Panc1 (cell line): ENCODE data around the gene LRIT3. TPM values are rescaled to one million over a fixed set of nuclear protein-coding genes. Genes with fewer than 3 reads are reported as not detected.

Experiments used
- ATAC-seq: fragments of 200-7000 bp; cut with Tn5 transposase; 2 replicates; pipeline ENCODE4 v1.9.1; 2020; ENCODE audit warnings: mild to moderate bottlenecking, moderate library complexity
- BruUV-seq: library from RNA; stranded (reverse); fragments of 400-500 nt; replicated peaks from 2 replicates; lab custom pipeline; 2021; lab: Mats Ljungman, UMichigan
- CTCF ChIA-PET: fragments of 300-600 bp; sonication (Branson Sonifier 250); formaldehyde crosslinking; loops from one replicate; lab custom pipeline; 2022; ENCODE audit warnings: antibody characterized with exemption; lab: Charles Lee
- POLR2A ChIA-PET: fragments of 300-600 bp; sonication (Branson Sonifier 250); formaldehyde crosslinking; loops from one replicate; lab custom pipeline; 2022; ENCODE audit warnings: antibody characterized with exemption; lab: Charles Lee
- DNase-seq: peaks from one replicate; pipeline ENCODE4 v3.0.0-alpha.2; 2010; ENCODE audit warnings: low read depth, low spot score
- H3K27ac ChIP-seq: 2 replicates; pipeline ENCODE4 v1.5.1; 2011; ENCODE audit warnings: mild to moderate bottlenecking, low read length, inconsistent platforms
- H3K27me3 ChIP-seq: fragments of 200-500 bp; sonication (Bioruptor generic); 2 replicates; pipeline ENCODE4 v1.6.0; 2014; ENCODE audit warnings: low read length, inconsistent platforms; ENCODE audit not compliant: control insufficient read depth, insufficient read depth
- H3K36me3 ChIP-seq: fragments of 200-500 bp; sonication (Bioruptor generic); 2 replicates; pipeline ENCODE4 v1.5.1; 2014; ENCODE audit warnings: inconsistent platforms, mild to moderate bottlenecking, low read length, moderate library complexity; ENCODE audit not compliant: control insufficient read depth, insufficient read depth
- H3K4me1 ChIP-seq: 2 replicates; pipeline ENCODE4 v1.5.1; 2011; ENCODE audit warnings: inconsistent platforms, mild to moderate bottlenecking, low read length, moderate library complexity; ENCODE audit not compliant: control insufficient read depth, insufficient read depth
- H3K4me3 ChIP-seq, 2 experiments: 2 replicates each; pipeline ENCODE4 v1.5.1; 2011 to 2012; ENCODE audit warnings: low read depth in 2 of 2, low read length in 2 of 2, mild to moderate bottlenecking in 2 of 2, inconsistent platforms in 1 of 2, moderate library complexity in 1 of 2
- H3K9me3 ChIP-seq: fragments of 200-500 bp; sonication (Bioruptor generic); 2 replicates; pipeline ENCODE4 v1.5.1; 2014; ENCODE audit warnings: low read depth, mild to moderate bottlenecking, inconsistent platforms, low read length, moderate library complexity; ENCODE audit not compliant: control insufficient read depth, insufficient read depth
- POLR2AphosphoS5 ChIP-seq: IDR thresholded peaks from 2 replicates; pipeline ENCODE4 v1.6.1; 2012; ENCODE audit warnings: mild to moderate bottlenecking, low read depth, low read length, moderate library complexity
- SIN3A ChIP-seq: IDR thresholded peaks from 2 replicates; pipeline ENCODE4 v1.6.1; 2012; ENCODE audit warnings: low read depth, mild to moderate bottlenecking, low read length, moderate library complexity, borderline replicate concordance; ENCODE audit not compliant: insufficient read depth
- TCF7L2 ChIP-seq: IDR thresholded peaks from 2 replicates; pipeline ENCODE4 v1.6.1; 2011; ENCODE audit warnings: mild to moderate bottlenecking, low read depth, low read length, inconsistent platforms
- in situ Hi-C: cut with HindIII; loops from 2 replicates; pipeline ENCODE4 v1.10.0; 2016; ENCODE audit warnings: low sequenced_read_pairs, low pct_unique_long_range_greater_than_20kb
- intact Hi-C: fragments of 100-400 bp; cut with micrococcal nuclease; formaldehyde crosslinking; loops from one replicate; pipeline ENCODE4 v1.10.0; 2022; ENCODE audit not compliant: unreplicated experiment
- total RNA-seq: library from RNA; stranded (reverse); gene quantifications from one replicate; pipeline ENCODE4 v1.2.1, GENCODE V29; 2021; ENCODE audit not compliant: unreplicated experiment
- TF ChIP-seq, protein P1 (sequence below): fragments of 450-650 bp; IDR thresholded peaks from 2 replicates; pipeline ENCODE4 v1.5.1; 2017; ENCODE audit warnings: mild to moderate bottlenecking
- TF ChIP-seq, protein P2 (sequence below), 2 experiments: IDR thresholded peaks; 2 replicates each; pipeline ENCODE4 v1.6.1; 2011 to 2012; ENCODE audit warnings: low read depth in 2 of 2, control low read depth in 1 of 2, low read length in 1 of 2, mild to moderate bottlenecking in 1 of 2, moderate library complexity in 1 of 2; ENCODE audit not compliant: insufficient read depth in 1 of 2

The LRIT3 gene
- total RNA-seq, 1 experiment from 2014 or later, result 0.05 TPM

DNA sequence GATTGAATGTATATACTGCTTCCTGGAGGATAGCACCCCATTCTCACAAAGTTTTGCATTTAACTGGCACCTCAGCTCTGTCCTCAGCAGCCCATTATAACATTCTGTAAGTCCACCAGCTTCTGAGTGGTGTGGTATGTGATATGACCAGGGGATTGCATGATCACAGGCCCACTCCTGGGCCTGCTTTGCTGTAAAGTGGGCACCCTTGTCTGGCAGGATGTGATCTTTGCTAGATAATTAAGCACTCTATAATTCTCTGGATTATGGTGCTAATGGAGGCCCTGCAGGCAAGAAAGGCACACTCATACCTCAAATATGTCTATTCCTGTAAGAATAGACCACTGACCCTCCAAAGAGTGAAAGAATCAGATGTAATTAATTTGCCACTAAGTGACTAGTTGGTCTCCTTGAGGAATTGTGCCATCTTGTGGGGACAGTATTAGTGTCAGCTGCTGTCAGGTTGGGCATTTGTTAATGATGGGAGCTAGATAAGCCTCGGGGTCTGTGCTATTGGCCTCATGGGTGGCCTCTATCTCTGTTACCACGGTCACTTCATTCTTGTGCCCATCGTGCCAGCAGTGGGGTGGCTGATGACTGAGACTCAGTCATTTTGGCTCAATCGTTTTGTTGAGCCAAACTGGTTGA is 43.9 kb upstream of the LRIT3 start:
- Histone ChIP-seq H3K36me3 (no peaks in the 10 kb centered on the region), H3K27me3 (no peaks in the 10 kb centered on the region), H3K27ac (no peak overlapping the region), H3K9me3 (no peaks in the 10 kb centered on the region), H3K4me3 (no peak overlapping the region), H3K4me1 (no peaks in the 10 kb centered on the region)
- ChIA-PET POLR2A (no interaction called here), CTCF (no interaction called here)
- ATAC-seq (peak; percentile 82), DNase-seq (no peak)
- in situ Hi-C loops, result no loop called here
- intact Hi-C loops, result loop anchor here (5.0 kb wide), 1 partner anchor 102 kb away; the partner anchor contains the start of gene CASP6
- no TSS peak for BruUV-seq
- no peak for TF ChIP-seq SIN3A
- TF ChIP-seq, protein P1, sequence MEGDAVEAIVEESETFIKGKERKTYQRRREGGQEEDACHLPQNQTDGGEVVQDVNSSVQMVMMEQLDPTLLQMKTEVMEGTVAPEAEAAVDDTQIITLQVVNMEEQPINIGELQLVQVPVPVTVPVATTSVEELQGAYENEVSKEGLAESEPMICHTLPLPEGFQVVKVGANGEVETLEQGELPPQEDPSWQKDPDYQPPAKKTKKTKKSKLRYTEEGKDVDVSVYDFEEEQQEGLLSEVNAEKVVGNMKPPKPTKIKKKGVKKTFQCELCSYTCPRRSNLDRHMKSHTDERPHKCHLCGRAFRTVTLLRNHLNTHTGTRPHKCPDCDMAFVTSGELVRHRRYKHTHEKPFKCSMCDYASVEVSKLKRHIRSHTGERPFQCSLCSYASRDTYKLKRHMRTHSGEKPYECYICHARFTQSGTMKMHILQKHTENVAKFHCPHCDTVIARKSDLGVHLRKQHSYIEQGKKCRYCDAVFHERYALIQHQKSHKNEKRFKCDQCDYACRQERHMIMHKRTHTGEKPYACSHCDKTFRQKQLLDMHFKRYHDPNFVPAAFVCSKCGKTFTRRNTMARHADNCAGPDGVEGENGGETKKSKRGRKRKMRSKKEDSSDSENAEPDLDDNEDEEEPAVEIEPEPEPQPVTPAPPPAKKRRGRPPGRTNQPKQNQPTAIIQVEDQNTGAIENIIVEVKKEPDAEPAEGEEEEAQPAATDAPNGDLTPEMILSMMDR, result peak; percentile 58
- TF ChIP-seq, protein P2, sequence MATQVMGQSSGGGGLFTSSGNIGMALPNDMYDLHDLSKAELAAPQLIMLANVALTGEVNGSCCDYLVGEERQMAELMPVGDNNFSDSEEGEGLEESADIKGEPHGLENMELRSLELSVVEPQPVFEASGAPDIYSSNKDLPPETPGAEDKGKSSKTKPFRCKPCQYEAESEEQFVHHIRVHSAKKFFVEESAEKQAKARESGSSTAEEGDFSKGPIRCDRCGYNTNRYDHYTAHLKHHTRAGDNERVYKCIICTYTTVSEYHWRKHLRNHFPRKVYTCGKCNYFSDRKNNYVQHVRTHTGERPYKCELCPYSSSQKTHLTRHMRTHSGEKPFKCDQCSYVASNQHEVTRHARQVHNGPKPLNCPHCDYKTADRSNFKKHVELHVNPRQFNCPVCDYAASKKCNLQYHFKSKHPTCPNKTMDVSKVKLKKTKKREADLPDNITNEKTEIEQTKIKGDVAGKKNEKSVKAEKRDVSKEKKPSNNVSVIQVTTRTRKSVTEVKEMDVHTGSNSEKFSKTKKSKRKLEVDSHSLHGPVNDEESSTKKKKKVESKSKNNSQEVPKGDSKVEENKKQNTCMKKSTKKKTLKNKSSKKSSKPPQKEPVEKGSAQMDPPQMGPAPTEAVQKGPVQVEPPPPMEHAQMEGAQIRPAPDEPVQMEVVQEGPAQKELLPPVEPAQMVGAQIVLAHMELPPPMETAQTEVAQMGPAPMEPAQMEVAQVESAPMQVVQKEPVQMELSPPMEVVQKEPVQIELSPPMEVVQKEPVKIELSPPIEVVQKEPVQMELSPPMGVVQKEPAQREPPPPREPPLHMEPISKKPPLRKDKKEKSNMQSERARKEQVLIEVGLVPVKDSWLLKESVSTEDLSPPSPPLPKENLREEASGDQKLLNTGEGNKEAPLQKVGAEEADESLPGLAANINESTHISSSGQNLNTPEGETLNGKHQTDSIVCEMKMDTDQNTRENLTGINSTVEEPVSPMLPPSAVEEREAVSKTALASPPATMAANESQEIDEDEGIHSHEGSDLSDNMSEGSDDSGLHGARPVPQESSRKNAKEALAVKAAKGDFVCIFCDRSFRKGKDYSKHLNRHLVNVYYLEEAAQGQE (IDR thresholded peaks at IDR 0.05; ENCODE audit: insufficient read depth in 1 of 2, low read depth in 2 of 2, low read length in 1 of 2), result no peak

DNA sequence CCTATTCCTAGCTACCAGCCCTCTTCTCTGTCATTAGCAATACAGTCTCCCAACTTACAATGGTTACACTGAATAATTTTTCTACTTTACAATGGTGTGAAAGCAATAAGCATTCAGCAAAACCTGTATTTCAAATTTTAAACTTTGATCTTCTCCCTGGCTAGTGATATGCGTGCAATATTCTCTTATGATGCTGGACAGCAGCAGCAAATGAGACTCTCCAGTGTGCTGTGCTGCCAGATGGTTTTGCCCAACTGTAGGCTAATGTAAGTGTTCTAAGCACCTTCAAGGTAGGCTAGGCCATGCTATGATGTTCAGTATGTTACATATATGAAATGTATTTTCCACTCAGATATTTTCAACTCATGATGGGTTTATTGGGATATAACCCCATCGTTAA is 38.3 kb upstream of the LRIT3 start:
- H3K27me3 ChIP-seq, result no peaks in the 10 kb centered on the region
- TF ChIP-seq, protein P1, result no peak
- TF ChIP-seq SIN3A (no peak), POLR2AphosphoS5 (no peak), TCF7L2 (no peak)
- TF ChIP-seq, protein P2 (IDR thresholded peaks at IDR 0.05; ENCODE audit: insufficient read depth in 1 of 2, low read depth in 2 of 2, low read length in 1 of 2), result no peak
- in situ Hi-C loops, result no loop called here
- no peak for ATAC-seq
- H3K9me3 ChIP-seq, result no peaks in the 10 kb centered on the region
- H3K36me3 ChIP-seq, result no peaks in the 10 kb centered on the region
- ChIA-PET POLR2A (no interaction called here), CTCF (no interaction called here)
- intact Hi-C loops, result loop anchor here (10.0 kb wide), 1 partner anchor 385 kb away; no protein-coding TSS in a partner anchor
- H3K4me3 ChIP-seq, result no peak overlapping the region
- DNase-seq, result no peak
- H3K27ac ChIP-seq, result no peak overlapping the region
- H3K4me1 ChIP-seq, result no peaks in the 10 kb centered on the region
- no TSS peak for BruUV-seq
